ENCODE measurements around the gene MS4A18. TPM values are rescaled to one million over a fixed set of nuclear protein-coding genes. Genes with fewer than 3 reads are reported as not detected.

Gene MS4A18
- total RNA-seq, 2 donors from 2014 or later = not detected

- TF ChIP-seq POLR2AphosphoS5 (IDR thresholded peaks at IDR 0.05) = no peak
- no peak for TF ChIP-seq POLR2A (IDR thresholded peaks at IDR 0.05)
- TF ChIP-seq CTCF (IDR thresholded peaks at IDR 0.05) = no peak
- H3K27me3 ChIP-seq (replicated peaks; ENCODE audit: insufficient read depth) = no peaks in the 10 kb centered on the region
- no peak overlapping the region for H3K4me3 ChIP-seq
- H3K27ac ChIP-seq = no peak overlapping the region
- intact Hi-C loops (cut with DNase I) = no loop called here
- no peaks in the 10 kb centered on the region for H3K4me1 ChIP-seq (replicated peaks)
- no peaks in the 10 kb centered on the region for H3K36me3 ChIP-seq
- no peak for DNase-seq (ENCODE audit: low spot score)
- 80% methylated on average over 4 of the region's 4 CpGs for WGBS
- H3K9me3 ChIP-seq = no peaks in the 10 kb centered on the region
These were observed 9.8 kb downstream of the MS4A18 start for GRCh38 chr11:60734279-60734678.

- no peaks in the 10 kb centered on the region for H3K27me3 ChIP-seq (replicated peaks; ENCODE audit: insufficient read depth)
- no peak for TF ChIP-seq POLR2AphosphoS5 (IDR thresholded peaks at IDR 0.05)
- H3K4me3 ChIP-seq = no peak overlapping the region
- intact Hi-C loops (cut with DNase I) = no loop called here
- no peak for DNase-seq (ENCODE audit: low spot score)
- no peak overlapping the region for H3K27ac ChIP-seq
- 77% methylated on average over 7 of the region's 7 CpGs for WGBS
- no peaks in the 10 kb centered on the region for H3K9me3 ChIP-seq
- H3K36me3 ChIP-seq = no peaks in the 10 kb centered on the region
- no peaks in the 10 kb centered on the region for H3K4me1 ChIP-seq (replicated peaks)
These were observed 14.6 kb downstream of the MS4A18 start for GRCh38 chr11:60739114-60739513.

- TF ChIP-seq CTCF (IDR thresholded peaks at IDR 0.05) (no peak), POLR2A (IDR thresholded peaks at IDR 0.05) (no peak), POLR2AphosphoS5 (IDR thresholded peaks at IDR 0.05) (no peak)
These were observed 16.1 kb downstream of the MS4A18 start for GRCh38 chr11:60740573-60740972.

GRCh38 chr11:60741421-60741820 is 16.9 kb downstream of the MS4A18 start:
- Histone ChIP-seq H3K4me3 (no peak overlapping the region), H3K4me1 (replicated peaks) (no peaks in the 10 kb centered on the region), H3K36me3 (no peaks in the 10 kb centered on the region), H3K9me3 (no peaks in the 10 kb centered on the region), H3K27me3 (replicated peaks; ENCODE audit: insufficient read depth) (no peaks in the 10 kb centered on the region), H3K27ac (no peak overlapping the region)
- intact Hi-C loops (cut with DNase I) = no loop called here
- 87% methylated on average over 3 of the region's 3 CpGs for WGBS
- TF ChIP-seq POLR2A (IDR thresholded peaks at IDR 0.05) (no peak), POLR2AphosphoS5 (IDR thresholded peaks at IDR 0.05) (no peak), CTCF (IDR thresholded peaks at IDR 0.05) (no peak)
- no peak for DNase-seq (ENCODE audit: low spot score)

More at GRCh38 chr11:60740573-60740972, 16.1 kb downstream of the MS4A18 start:
- Histone ChIP-seq H3K27me3 (replicated peaks; ENCODE audit: insufficient read depth) (no peaks in the 10 kb centered on the region), H3K9me3 (no peaks in the 10 kb centered on the region), H3K4me3 (no peak overlapping the region), H3K4me1 (replicated peaks) (no peaks in the 10 kb centered on the region), H3K36me3 (no peaks in the 10 kb centered on the region), H3K27ac (no peak overlapping the region)
- intact Hi-C loops (cut with DNase I) = no loop called here
- no peak for DNase-seq (ENCODE audit: low spot score)

GRCh38 chr11:60743058-60743457 is 18.5 kb downstream of the MS4A18 start:
- Histone ChIP-seq H3K27ac (no peak overlapping the region), H3K4me3 (no peak overlapping the region), H3K9me3 (no peaks in the 10 kb centered on the region), H3K4me1 (replicated peaks) (no peaks in the 10 kb centered on the region), H3K27me3 (replicated peaks; ENCODE audit: insufficient read depth) (no peaks in the 10 kb centered on the region), H3K36me3 (no peaks in the 10 kb centered on the region)
- no peak for DNase-seq (ENCODE audit: low spot score)
- WGBS = 87% methylated on average over 1 of the region's 1 CpG
- no peak for TF ChIP-seq CTCF (IDR thresholded peaks at IDR 0.05)
- TF ChIP-seq POLR2AphosphoS5 (IDR thresholded peaks at IDR 0.05) = no peak
- TF ChIP-seq POLR2A (IDR thresholded peaks at IDR 0.05) = no peak
- intact Hi-C loops (cut with DNase I) = no loop called here

All from prostate gland (tissue), 2 donors.